ENCODE results near the gene ZBTB33. TPM values are rescaled to one million over a fixed set of nuclear protein-coding genes. Genes with fewer than 3 reads are reported as not detected.

ZBTB33 gene
- total RNA-seq, 1 donor from 2014 or later, result 15.3 TPM

- no peak for ATAC-seq
- Histone ChIP-seq H3K27me3 (no peaks in the 10 kb centered on the region), H3K9me3 (no peaks in the 10 kb centered on the region), H3K27ac (no peak overlapping the region), H3K4me1 (no peaks in the 10 kb centered on the region), H3K4me3 (no peak overlapping the region), H3K36me3 (no peaks in the 10 kb centered on the region)
- intact Hi-C loops (cut with DNase I), result no loop called here
- DNase-seq, result no peak
- no peak for TF ChIP-seq CTCF (IDR thresholded peaks at IDR 0.05)
Observed at GRCh38 chrX:120301497-120301896, 50.9 kb downstream of the ZBTB33 start.

- no peak overlapping the region for H3K27ac ChIP-seq
- DNase-seq, result no peak
- H3K4me1 ChIP-seq, result no peaks in the 10 kb centered on the region
- TF ChIP-seq CTCF (IDR thresholded peaks at IDR 0.05), result no peak
- no peaks in the 10 kb centered on the region for H3K9me3 ChIP-seq
- H3K4me3 ChIP-seq, result no peak overlapping the region
- H3K36me3 ChIP-seq, result no peaks in the 10 kb centered on the region
- intact Hi-C loops (cut with DNase I), result no loop called here
- H3K27me3 ChIP-seq, result no peaks in the 10 kb centered on the region
- ATAC-seq, result no peak
Observed at GRCh38 chrX:120301960-120302359, 51.3 kb downstream of the ZBTB33 start.

GRCh38 chrX:120302434-120302833 is 51.8 kb downstream of the ZBTB33 start:
- no peaks in the 10 kb centered on the region for H3K4me1 ChIP-seq
- no peak overlapping the region for H3K27ac ChIP-seq
- no peaks in the 10 kb centered on the region for H3K27me3 ChIP-seq
- H3K4me3 ChIP-seq, result no peak overlapping the region
- intact Hi-C loops (cut with DNase I), result no loop called here
- ATAC-seq, result peak; percentile 94
- H3K9me3 ChIP-seq, result no peaks in the 10 kb centered on the region
- TF ChIP-seq CTCF (IDR thresholded peaks at IDR 0.05), result no peak
- H3K36me3 ChIP-seq, result no peaks in the 10 kb centered on the region
- peak; percentile 74 for DNase-seq

- no peak for ATAC-seq
- H3K4me1 ChIP-seq, result peaks cover 4% of the 10 kb centered on the region
- intact Hi-C loops (cut with DNase I), result no loop called here
- TF ChIP-seq CTCF (IDR thresholded peaks at IDR 0.05), result no peak
- no peaks in the 10 kb centered on the region for H3K9me3 ChIP-seq
- H3K36me3 ChIP-seq, result no peaks in the 10 kb centered on the region
- H3K27ac ChIP-seq, result no peak overlapping the region
- H3K27me3 ChIP-seq, result no peaks in the 10 kb centered on the region
- DNase-seq, result no peak
- H3K4me3 ChIP-seq, result no peak overlapping the region
Observed at GRCh38 chrX:120304256-120304655, 53.6 kb downstream of the ZBTB33 start.

- no peak overlapping the region for H3K4me3 ChIP-seq
- intact Hi-C loops (cut with DNase I), result no loop called here
- H3K9me3 ChIP-seq, result no peaks in the 10 kb centered on the region
- peaks cover 11% of the 10 kb centered on the region for H3K4me1 ChIP-seq
- no peak overlapping the region for H3K27ac ChIP-seq
- DNase-seq, result no peak
- H3K27me3 ChIP-seq, result no peaks in the 10 kb centered on the region
- no peak for TF ChIP-seq CTCF (IDR thresholded peaks at IDR 0.05)
- no peaks in the 10 kb centered on the region for H3K36me3 ChIP-seq
- no peak for ATAC-seq
Observed at GRCh38 chrX:120305531-120306141, 55.0 kb downstream of the ZBTB33 start.

- Histone ChIP-seq H3K4me1 (peaks cover 15% of the 10 kb centered on the region), H3K27ac (no peak overlapping the region), H3K36me3 (no peaks in the 10 kb centered on the region), H3K4me3 (no peak overlapping the region), H3K27me3 (no peaks in the 10 kb centered on the region), H3K9me3 (no peaks in the 10 kb centered on the region)
- intact Hi-C loops (cut with DNase I), result no loop called here
- DNase-seq, result no peak
- no peak for ATAC-seq
- no peak for TF ChIP-seq CTCF (IDR thresholded peaks at IDR 0.05)
Observed at GRCh38 chrX:120306630-120307029, 56.0 kb downstream of the ZBTB33 start.
